Measurements from ENCODE around the gene SIK3. TPM values are rescaled to one million over a fixed set of nuclear protein-coding genes. Genes with fewer than 3 reads are reported as not detected.
A peak's percentile ranks its signal among the peaks of the same experiment; 100 is the strongest.

SIK3 gene
- total RNA-seq, 2 experiments from 2014 or later = 37.5 to 39.6 TPM

GRCh38 chr11:116958246-116958645, 140.0 kb downstream of the SIK3 start:
- CTCF ChIA-PET = interaction anchor here (1.1 kb wide), 2 partner anchors 34 to 66 kb away, joined by 3 read pairs; no protein-coding TSS in a partner anchor
- H3K27me3 Mint-ChIP-seq = no peaks in the 10 kb centered on the region

GRCh38 chr11:116955949-116956348, 142.3 kb downstream of the SIK3 start:
- POLR2A ChIA-PET = interaction anchor here (0.7 kb wide), 1 partner anchor 39 kb away, joined by 9 read pairs; no protein-coding TSS in a partner anchor

More at GRCh38 chr11:116958246-116958645, 140.0 kb downstream of the SIK3 start:
- H3K36me3 Mint-ChIP-seq (ENCODE audit: low read depth) = peaks cover 18% of the 10 kb centered on the region
- no peaks in the 10 kb centered on the region for H3K9me3 Mint-ChIP-seq
- no peak for DNase-seq
- no peak overlapping the region for H3K4me3 Mint-ChIP-seq
- H3K27ac Mint-ChIP-seq = no peak overlapping the region
- POLR2A ChIA-PET = interaction anchor here (0.6 kb wide), 1 partner anchor 8 kb away, joined by 3 read pairs; no protein-coding TSS in a partner anchor
- H3K4me1 Mint-ChIP-seq = peaks cover 23% of the 10 kb centered on the region

GRCh38 chr11:116955548-116955947, 142.7 kb downstream of the SIK3 start:
- no peaks in the 10 kb centered on the region for H3K27me3 Mint-ChIP-seq
- CTCF ChIA-PET = interaction anchor here (1.0 kb wide), 1 partner anchor 23 kb away, joined by 3 read pairs; no protein-coding TSS in a partner anchor
- H3K36me3 Mint-ChIP-seq (ENCODE audit: low read depth) = peaks cover 26% of the 10 kb centered on the region
- no peak overlapping the region for H3K27ac Mint-ChIP-seq
- no peak overlapping the region for H3K4me3 Mint-ChIP-seq
- POLR2A ChIA-PET = interaction anchor here (0.7 kb wide), 1 partner anchor 39 kb away, joined by 9 read pairs; no protein-coding TSS in a partner anchor
- no peaks in the 10 kb centered on the region for H3K9me3 Mint-ChIP-seq
- peaks cover 23% of the 10 kb centered on the region for H3K4me1 Mint-ChIP-seq
- no peak for DNase-seq

More at GRCh38 chr11:116955949-116956348, 142.3 kb downstream of the SIK3 start:
- Mint-ChIP-seq H3K4me3 (no peak overlapping the region), H3K36me3 (ENCODE audit: low read depth) (peaks cover 22% of the 10 kb centered on the region), H3K4me1 (peaks cover 23% of the 10 kb centered on the region), H3K9me3 (no peaks in the 10 kb centered on the region), H3K27ac (peak overlapping the region; percentile 46), H3K27me3 (no peaks in the 10 kb centered on the region)
- CTCF ChIA-PET = no interaction called here
- no peak for DNase-seq

- Mint-ChIP-seq H3K27ac (no peak overlapping the region), H3K27me3 (no peaks in the 10 kb centered on the region), H3K4me3 (no peak overlapping the region), H3K4me1 (peaks cover 30% of the 10 kb centered on the region), H3K9me3 (no peaks in the 10 kb centered on the region), H3K36me3 (ENCODE audit: low read depth) (peaks cover 35% of the 10 kb centered on the region)
- DNase-seq = no peak
- ChIA-PET CTCF (no interaction called here), POLR2A (no interaction called here)
These were observed 144.5 kb downstream of the SIK3 start for GRCh38 chr11:116953530-116954285.

GRCh38 chr11:116951762-116952161, 146.5 kb downstream of the SIK3 start:
- Mint-ChIP-seq H3K4me1 (peaks cover 27% of the 10 kb centered on the region), H3K9me3 (peaks cover 2% of the 10 kb centered on the region), H3K27ac (no peak overlapping the region), H3K27me3 (no peaks in the 10 kb centered on the region), H3K36me3 (ENCODE audit: low read depth) (peaks cover 36% of the 10 kb centered on the region), H3K4me3 (no peak overlapping the region)
- POLR2A ChIA-PET = no interaction called here
- CTCF ChIA-PET = interaction anchor here (0.7 to 1.7 kb wide), 4 partner anchors 22 to 157 kb away, joined by 3 to 5 read pairs (median 4); no protein-coding TSS in a partner anchor
- DNase-seq = no peak

GRCh38 chr11:116950210-116950609, 148.0 kb downstream of the SIK3 start:
- Mint-ChIP-seq H3K27ac (no peak overlapping the region), H3K36me3 (ENCODE audit: low read depth) (peaks cover 37% of the 10 kb centered on the region), H3K4me3 (no peak overlapping the region), H3K9me3 (peaks cover 2% of the 10 kb centered on the region), H3K27me3 (no peaks in the 10 kb centered on the region), H3K4me1 (peaks cover 18% of the 10 kb centered on the region)
- ChIA-PET POLR2A (interaction anchor here (0.7 kb wide), 1 partner anchor 8 kb away, joined by 3 read pairs; no protein-coding TSS in a partner anchor), CTCF (interaction anchor here (1.0 to 1.4 kb wide), 2 partner anchors 14 to 44 kb away, joined by 4 read pairs; no protein-coding TSS in a partner anchor)
- DNase-seq = no peak

- peaks cover 18% of the 10 kb centered on the region for H3K4me1 Mint-ChIP-seq
- H3K9me3 Mint-ChIP-seq = peaks cover 2% of the 10 kb centered on the region
- POLR2A ChIA-PET = no interaction called here
- H3K4me3 Mint-ChIP-seq = no peak overlapping the region
- no peak overlapping the region for H3K27ac Mint-ChIP-seq
- no peaks in the 10 kb centered on the region for H3K27me3 Mint-ChIP-seq
- CTCF ChIA-PET = interaction anchor here (0.7 to 1.6 kb wide), 4 partner anchors 22 to 102 kb away, joined by 3 read pairs; no protein-coding TSS in a partner anchor
- DNase-seq = no peak
- peaks cover 41% of the 10 kb centered on the region for H3K36me3 Mint-ChIP-seq (ENCODE audit: low read depth)
These were observed 149.8 kb downstream of the SIK3 start for GRCh38 chr11:116948391-116948790.

GRCh38 chr11:116946414-116946813, 151.8 kb downstream of the SIK3 start:
- Mint-ChIP-seq H3K27ac (no peak overlapping the region), H3K36me3 (ENCODE audit: low read depth) (peaks cover 39% of the 10 kb centered on the region), H3K9me3 (peaks cover 2% of the 10 kb centered on the region), H3K27me3 (no peaks in the 10 kb centered on the region), H3K4me3 (no peak overlapping the region), H3K4me1 (peaks cover 18% of the 10 kb centered on the region)
- ChIA-PET CTCF (interaction anchor here (0.8 to 1.6 kb wide), 3 partner anchors 11 to 82 kb away, joined by 3 to 4 read pairs (median 3); no protein-coding TSS in a partner anchor), POLR2A (no interaction called here)
- no peak for DNase-seq

GRCh38 chr11:116939499-116939898, 158.7 kb downstream of the SIK3 start:
- CTCF ChIA-PET = no interaction called here
- Mint-ChIP-seq H3K36me3 (ENCODE audit: low read depth) (peaks cover 23% of the 10 kb centered on the region), H3K4me3 (no peak overlapping the region), H3K9me3 (peaks cover 1% of the 10 kb centered on the region), H3K27me3 (no peaks in the 10 kb centered on the region), H3K4me1 (peaks cover 1% of the 10 kb centered on the region), H3K27ac (no peak overlapping the region)
- no peak for DNase-seq
- POLR2A ChIA-PET = no interaction called here

- no peak overlapping the region for H3K27ac Mint-ChIP-seq
These were observed 159.7 kb downstream of the SIK3 start for GRCh38 chr11:116938471-116939070.

GRCh38 chr11:116936754-116937446, 161.3 kb downstream of the SIK3 start:
- Mint-ChIP-seq H3K36me3 (ENCODE audit: low read depth) (peaks cover 35% of the 10 kb centered on the region), H3K4me3 (no peak overlapping the region), H3K9me3 (peaks cover 11% of the 10 kb centered on the region), H3K4me1 (peaks cover 19% of the 10 kb centered on the region), H3K27ac (no peak overlapping the region), H3K27me3 (no peaks in the 10 kb centered on the region)
- POLR2A ChIA-PET = no interaction called here
- CTCF ChIA-PET = interaction anchor here (0.7 to 1.6 kb wide), 2 partner anchors 32 to 88 kb away, joined by 3 to 4 read pairs; no protein-coding TSS in a partner anchor
- no peak for DNase-seq

More at GRCh38 chr11:116938471-116939070, 159.7 kb downstream of the SIK3 start:
- DNase-seq = no peak
- CTCF ChIA-PET = interaction anchor here (0.6 kb wide), 1 partner anchor 122 kb away, joined by 4 read pairs; no protein-coding TSS in a partner anchor
- POLR2A ChIA-PET = no interaction called here
- Mint-ChIP-seq H3K4me1 (peaks cover 8% of the 10 kb centered on the region), H3K9me3 (peaks cover 9% of the 10 kb centered on the region), H3K4me3 (no peak overlapping the region), H3K36me3 (ENCODE audit: low read depth) (peaks cover 25% of the 10 kb centered on the region), H3K27me3 (no peaks in the 10 kb centered on the region)

- CTCF ChIA-PET = interaction anchor here (1.2 to 2.2 kb wide), 2 partner anchors 10 to 11 kb away, joined by 4 to 5 read pairs; no protein-coding TSS in a partner anchor
- peaks cover 35% of the 10 kb centered on the region for H3K36me3 Mint-ChIP-seq (ENCODE audit: low read depth)
- H3K4me1 Mint-ChIP-seq = peaks cover 33% of the 10 kb centered on the region
- H3K27me3 Mint-ChIP-seq = no peaks in the 10 kb centered on the region
- POLR2A ChIA-PET = no interaction called here
- no peak overlapping the region for H3K27ac Mint-ChIP-seq
- peaks cover 11% of the 10 kb centered on the region for H3K9me3 Mint-ChIP-seq
- no peak for DNase-seq
- H3K4me3 Mint-ChIP-seq = no peak overlapping the region
These were observed 162.7 kb downstream of the SIK3 start for GRCh38 chr11:116935514-116935913.
